Choroid plexus epithelial cell (primary cell): ENCODE data around the gene MPZL3.

Source experiments
- DNase-seq: peaks from one replicate; pipeline ENCODE4 v3.0.0-alpha.2; 2010; ENCODE audit warnings: low read depth
- H3K4me3 ChIP-seq: 2 replicates; pipeline ENCODE4 v1.5.1; 2011; ENCODE audit warnings: low read depth, mild to moderate bottlenecking, control low read depth, low read length, moderate library complexity
- CTCF ChIP-seq: conservative IDR thresholded peaks from 2 replicates; pipeline ENCODE4 v1.5.1; 2011; ENCODE audit warnings: low read depth, mild to moderate bottlenecking, control low read depth, inconsistent platforms, low read length, moderate library complexity

MPZL3 gene

GRCh38 chr11:118265954-118266353 is 13.8 kb upstream of the MPZL3 start:
- no peak for DNase-seq
- TF ChIP-seq CTCF = no peak
- H3K4me3 ChIP-seq = no peak overlapping the region

GRCh38 chr11:118264569-118265465 is 12.7 kb upstream of the MPZL3 start:
- no peak for DNase-seq
- TF ChIP-seq CTCF = no peak
- no peak overlapping the region for H3K4me3 ChIP-seq

GRCh38 chr11:118263695-118264568 is 11.8 kb upstream of the MPZL3 start, which contains the start of gene MPZL2:
Gene MPZL2 (minus strand): TSS chr11:118264297. CDS start chr11:118264153, 144 bp downstream.
- H3K4me3 ChIP-seq = no peak within 1 kb of the TSS
- TF ChIP-seq CTCF = no peak
- no peak for DNase-seq

GRCh38 chr11:118263112-118263511 is 10.9 kb upstream of the MPZL3 start:
- DNase-seq = no peak
- no peak overlapping the region for H3K4me3 ChIP-seq
- no peak for TF ChIP-seq CTCF

GRCh38 chr11:118260353-118260752 is 8.2 kb upstream of the MPZL3 start:
- H3K4me3 ChIP-seq = no peak overlapping the region
- TF ChIP-seq CTCF = no peak
- no peak for DNase-seq

GRCh38 chr11:118259138-118259537 is 7.0 kb upstream of the MPZL3 start:
- no peak for TF ChIP-seq CTCF
- no peak for DNase-seq
- no peak overlapping the region for H3K4me3 ChIP-seq
